ENCODE data around the gene WDR46. TPM values are rescaled to one million over a fixed set of nuclear protein-coding genes. Genes with fewer than 3 reads are reported as not detected.

Gene WDR46
- total and polyA plus RNA-seq, 10 of the 15 experiments (the other 5 are each of a cell fraction or from before 2014, with no cell fraction given), result 10.1 to 147 (median 86.0) TPM

DNA sequence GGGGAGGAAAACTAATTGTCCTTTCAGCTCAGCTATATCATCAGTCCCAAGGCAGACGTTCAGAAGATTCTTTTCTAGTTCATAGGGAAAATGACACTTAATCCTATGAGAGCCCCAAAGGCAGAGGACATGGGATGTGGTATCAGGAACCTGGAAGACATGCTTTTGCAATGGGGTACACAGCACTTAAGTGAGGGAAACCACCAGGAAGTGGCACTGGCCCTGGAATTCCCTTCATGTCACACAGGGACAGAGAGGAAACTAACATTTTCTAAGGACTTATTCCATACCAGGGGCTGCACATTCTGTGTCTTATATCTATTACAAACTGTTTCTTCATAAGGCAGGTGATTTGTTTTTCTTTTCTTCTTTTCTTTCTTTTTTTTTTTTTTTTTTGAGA lies 45.6 kb downstream of the WDR46 start:
- Histone ChIP-seq H3K4me3 (no peak overlapping the region), H3K27ac (ENCODE audit: control insufficient read depth, insufficient read depth) (no peak overlapping the region), H3K4me1 (ENCODE audit: control insufficient read depth, insufficient read depth, low read length) (peaks cover under 1% of the 10 kb centered on the region; the same call in 1 of the 2 replicates), H3K4me2 (ENCODE audit: control insufficient read depth, insufficient read depth) (no peak overlapping the region), H2AFZ (ENCODE audit: control insufficient read depth, low read depth, low read length) (no peak overlapping the region), H3K9ac (ENCODE audit: control insufficient read depth, insufficient read depth, low read length) (no peak overlapping the region), H3K36me3 (ENCODE audit: control insufficient read depth in 2 of 2, insufficient read depth in 2 of 2, low read length in 1 of 2) (no peaks in the 10 kb centered on the region), H4K20me1 (ENCODE audit: control insufficient read depth, insufficient read depth) (no peaks in the 10 kb centered on the region), H3K27me3 (replicated peaks in 1 of 2; ENCODE audit: control insufficient read depth in 2 of 2, insufficient read depth in 2 of 2, low read length in 1 of 2) (no peaks in the 10 kb centered on the region), H3K79me2 (ENCODE audit: control insufficient read depth, insufficient read depth, low read length) (no peaks in the 10 kb centered on the region), H3K9me3 (replicated peaks; ENCODE audit: control insufficient read depth, insufficient read depth, low read length) (no peaks in the 10 kb centered on the region)
- in situ Hi-C loops (cut with MboI), result no loop called here
- SMC1A ChIA-PET (ENCODE audit: uncharacterized antibody, unreplicated experiment), result interaction anchor here (0.8 kb wide), 1 partner anchor 833 kb away, joined by 3 read pairs; no protein-coding TSS in a partner anchor
- RAD21 ChIA-PET (ENCODE audit: unreplicated experiment), result interaction anchor here (1.1 to 1.4 kb wide), 2 partner anchors 71 to 93 kb away, joined by 3 to 4 read pairs; no protein-coding TSS in a partner anchor
- CTCF ChIA-PET, result no interaction called here
- BruUV-seq (replicated peaks), result no TSS peak
- DNase-seq (ENCODE audit: low read depth, low spot score) (no peak), ATAC-seq (no peak), FAIRE-seq (no peak)
- 0% methylated on average over 1 of the region's 1 CpG for WGBS (ENCODE audit: insufficient coverage, insufficient replicate concordance, low lambda C conversion rate, missing lambda C conversion rate)
- POLR2A ChIA-PET, result interaction anchor here (1.0 kb wide), 1 partner anchor 125 kb away, joined by 3 read pairs; no protein-coding TSS in a partner anchor
- TF ChIP-seq RUNX3 (IDR thresholded peaks at IDR 0.05; ENCODE audit: low read length), result no peak
- TF ChIP-seq JUND (IDR thresholded peaks at IDR 0.05; ENCODE audit: low read depth, low read length), result no peak
- TF ChIP-seq NFXL1 (IDR thresholded peaks at IDR 0.05; ENCODE audit: borderline replicate concordance), result no peak
- TF ChIP-seq ZBED1 (IDR thresholded peaks at IDR 0.05; ENCODE audit: borderline replicate concordance), result no peak
- no peak for TF ChIP-seq PAX5 (IDR thresholded peaks at IDR 0.05; ENCODE audit: borderline replicate concordance, low read depth, low read length)
- TF ChIP-seq, protein P1, sequence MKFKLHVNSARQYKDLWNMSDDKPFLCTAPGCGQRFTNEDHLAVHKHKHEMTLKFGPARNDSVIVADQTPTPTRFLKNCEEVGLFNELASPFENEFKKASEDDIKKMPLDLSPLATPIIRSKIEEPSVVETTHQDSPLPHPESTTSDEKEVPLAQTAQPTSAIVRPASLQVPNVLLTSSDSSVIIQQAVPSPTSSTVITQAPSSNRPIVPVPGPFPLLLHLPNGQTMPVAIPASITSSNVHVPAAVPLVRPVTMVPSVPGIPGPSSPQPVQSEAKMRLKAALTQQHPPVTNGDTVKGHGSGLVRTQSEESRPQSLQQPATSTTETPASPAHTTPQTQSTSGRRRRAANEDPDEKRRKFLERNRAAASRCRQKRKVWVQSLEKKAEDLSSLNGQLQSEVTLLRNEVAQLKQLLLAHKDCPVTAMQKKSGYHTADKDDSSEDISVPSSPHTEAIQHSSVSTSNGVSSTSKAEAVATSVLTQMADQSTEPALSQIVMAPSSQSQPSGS (IDR thresholded peaks at IDR 0.05; ENCODE audit: low read length), result no peak
- TF ChIP-seq, protein P2, sequence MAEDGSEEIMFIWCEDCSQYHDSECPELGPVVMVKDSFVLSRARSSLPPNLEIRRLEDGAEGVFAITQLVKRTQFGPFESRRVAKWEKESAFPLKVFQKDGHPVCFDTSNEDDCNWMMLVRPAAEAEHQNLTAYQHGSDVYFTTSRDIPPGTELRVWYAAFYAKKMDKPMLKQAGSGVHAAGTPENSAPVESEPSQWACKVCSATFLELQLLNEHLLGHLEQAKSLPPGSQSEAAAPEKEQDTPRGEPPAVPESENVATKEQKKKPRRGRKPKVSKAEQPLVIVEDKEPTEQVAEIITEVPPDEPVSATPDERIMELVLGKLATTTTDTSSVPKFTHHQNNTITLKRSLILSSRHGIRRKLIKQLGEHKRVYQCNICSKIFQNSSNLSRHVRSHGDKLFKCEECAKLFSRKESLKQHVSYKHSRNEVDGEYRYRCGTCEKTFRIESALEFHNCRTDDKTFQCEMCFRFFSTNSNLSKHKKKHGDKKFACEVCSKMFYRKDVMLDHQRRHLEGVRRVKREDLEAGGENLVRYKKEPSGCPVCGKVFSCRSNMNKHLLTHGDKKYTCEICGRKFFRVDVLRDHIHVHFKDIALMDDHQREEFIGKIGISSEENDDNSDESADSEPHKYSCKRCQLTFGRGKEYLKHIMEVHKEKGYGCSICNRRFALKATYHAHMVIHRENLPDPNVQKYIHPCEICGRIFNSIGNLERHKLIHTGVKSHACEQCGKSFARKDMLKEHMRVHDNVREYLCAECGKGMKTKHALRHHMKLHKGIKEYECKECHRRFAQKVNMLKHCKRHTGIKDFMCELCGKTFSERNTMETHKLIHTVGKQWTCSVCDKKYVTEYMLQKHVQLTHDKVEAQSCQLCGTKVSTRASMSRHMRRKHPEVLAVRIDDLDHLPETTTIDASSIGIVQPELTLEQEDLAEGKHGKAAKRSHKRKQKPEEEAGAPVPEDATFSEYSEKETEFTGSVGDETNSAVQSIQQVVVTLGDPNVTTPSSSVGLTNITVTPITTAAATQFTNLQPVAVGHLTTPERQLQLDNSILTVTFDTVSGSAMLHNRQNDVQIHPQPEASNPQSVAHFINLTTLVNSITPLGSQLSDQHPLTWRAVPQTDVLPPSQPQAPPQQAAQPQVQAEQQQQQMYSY (CRISPR knock-in tag; IDR thresholded peaks at IDR 0.05), result no peak
- TF ChIP-seq POLR2A (IDR thresholded peaks at IDR 0.05; ENCODE audit: low read depth, low read length), result no peak
- no peak for TF ChIP-seq ZNF24 (IDR thresholded peaks at IDR 0.05)
- no peak for TF ChIP-seq TAF1 (IDR thresholded peaks at IDR 0.05; ENCODE audit: borderline replicate concordance, low read depth, low read length)
- no peak for TF ChIP-seq EED (IDR thresholded peaks at IDR 0.05; ENCODE audit: low read depth)
- TF ChIP-seq SP1 (IDR thresholded peaks at IDR 0.05; ENCODE audit: low read depth, low read length), result no peak
- no peak for TF ChIP-seq ZZZ3 (IDR thresholded peaks at IDR 0.05; ENCODE audit: control insufficient read depth, insufficient read length, low read depth)
- TF ChIP-seq FOXK2 (IDR thresholded peaks at IDR 0.05), result no peak
- TF ChIP-seq, protein P3, sequence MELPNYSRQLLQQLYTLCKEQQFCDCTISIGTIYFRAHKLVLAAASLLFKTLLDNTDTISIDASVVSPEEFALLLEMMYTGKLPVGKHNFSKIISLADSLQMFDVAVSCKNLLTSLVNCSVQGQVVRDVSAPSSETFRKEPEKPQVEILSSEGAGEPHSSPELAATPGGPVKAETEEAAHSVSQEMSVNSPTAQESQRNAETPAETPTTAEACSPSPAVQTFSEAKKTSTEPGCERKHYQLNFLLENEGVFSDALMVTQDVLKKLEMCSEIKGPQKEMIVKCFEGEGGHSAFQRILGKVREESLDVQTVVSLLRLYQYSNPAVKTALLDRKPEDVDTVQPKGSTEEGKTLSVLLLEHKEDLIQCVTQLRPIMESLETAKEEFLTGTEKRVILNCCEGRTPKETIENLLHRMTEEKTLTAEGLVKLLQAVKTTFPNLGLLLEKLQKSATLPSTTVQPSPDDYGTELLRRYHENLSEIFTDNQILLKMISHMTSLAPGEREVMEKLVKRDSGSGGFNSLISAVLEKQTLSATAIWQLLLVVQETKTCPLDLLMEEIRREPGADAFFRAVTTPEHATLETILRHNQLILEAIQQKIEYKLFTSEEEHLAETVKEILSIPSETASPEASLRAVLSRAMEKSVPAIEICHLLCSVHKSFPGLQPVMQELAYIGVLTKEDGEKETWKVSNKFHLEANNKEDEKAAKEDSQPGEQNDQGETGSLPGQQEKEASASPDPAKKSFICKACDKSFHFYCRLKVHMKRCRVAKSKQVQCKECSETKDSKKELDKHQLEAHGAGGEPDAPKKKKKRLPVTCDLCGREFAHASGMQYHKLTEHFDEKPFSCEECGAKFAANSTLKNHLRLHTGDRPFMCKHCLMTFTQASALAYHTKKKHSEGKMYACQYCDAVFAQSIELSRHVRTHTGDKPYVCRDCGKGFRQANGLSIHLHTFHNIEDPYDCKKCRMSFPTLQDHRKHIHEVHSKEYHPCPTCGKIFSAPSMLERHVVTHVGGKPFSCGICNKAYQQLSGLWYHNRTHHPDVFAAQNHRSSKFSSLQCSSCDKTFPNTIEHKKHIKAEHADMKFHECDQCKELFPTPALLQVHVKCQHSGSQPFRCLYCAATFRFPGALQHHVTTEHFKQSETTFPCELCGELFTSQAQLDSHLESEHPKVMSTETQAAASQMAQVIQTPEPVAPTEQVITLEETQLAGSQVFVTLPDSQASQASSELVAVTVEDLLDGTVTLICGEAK (IDR thresholded peaks at IDR 0.05; ENCODE audit: borderline replicate concordance), result no peak
- intact Hi-C loops (cut with micrococcal nuclease; ENCODE audit: unreplicated experiment), result no loop called here

All from GM12878 (cell line).